Vagina (tissue), 2 donors: ENCODE data around the gene UBE2I.

Experiments
- POLR2AphosphoS5 ChIP-seq, 2 donors: sonication (generic); formaldehyde crosslinking; IDR thresholded peaks; one replicate each; pipeline ENCODE4 v1.9.0; 2017; ENCODE audit warnings: antibody characterized with exemption in 2 of 2, mild to moderate bottlenecking in 2 of 2, low read depth in 1 of 2; ENCODE audit not compliant: insufficient read depth in 1 of 2
- TF ChIP-seq, protein P1 (sequence below), 3 experiments: fragments of 450-650 bp in 2 of 3; fragments of 200-600 bp in 1 of 3; sonication (generic) in 1 of 3; IDR thresholded peaks; one replicate each; pipeline ENCODE4 v1.5.1; 2017 to 2019; ENCODE audit warnings: antibody characterized with exemption in 3 of 3, mild to moderate bottlenecking in 2 of 3, moderate library complexity in 2 of 3

DNA sequence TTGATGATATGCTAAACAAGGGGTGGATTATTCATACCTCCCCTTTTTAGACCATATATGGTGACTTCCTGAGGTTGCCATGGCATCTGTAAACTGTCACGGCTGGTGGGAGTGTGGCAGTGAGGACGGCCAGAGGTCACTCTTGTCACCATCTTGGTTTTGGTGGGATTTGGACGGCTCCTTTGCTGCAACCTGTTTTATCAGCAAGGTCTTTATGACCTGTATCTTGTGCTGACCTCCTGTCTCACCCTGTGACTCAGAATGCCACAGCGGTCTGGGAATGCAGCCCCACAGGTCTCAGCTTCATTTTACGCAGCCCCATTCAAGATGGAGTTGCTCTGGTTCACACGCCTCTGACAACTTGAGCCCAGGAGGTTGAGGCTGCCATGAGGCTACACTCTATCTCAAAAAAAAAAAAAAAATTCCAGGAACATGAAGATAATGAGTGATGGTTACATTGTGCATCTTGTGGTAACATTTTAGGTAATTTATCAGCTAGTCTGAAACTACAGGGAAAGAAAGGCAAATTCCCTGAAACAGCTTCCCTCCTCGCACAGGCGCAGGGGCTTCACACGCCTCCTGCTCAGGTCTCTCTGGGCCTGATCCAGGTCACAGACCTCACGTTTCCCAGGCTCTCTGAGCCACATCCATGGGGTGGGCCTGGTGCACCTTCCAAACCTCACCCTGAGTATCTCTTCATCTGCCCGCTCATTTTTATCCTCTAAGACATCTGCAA, 15.3 kb upstream of the UBE2I start:
- TF ChIP-seq, protein P1, sequence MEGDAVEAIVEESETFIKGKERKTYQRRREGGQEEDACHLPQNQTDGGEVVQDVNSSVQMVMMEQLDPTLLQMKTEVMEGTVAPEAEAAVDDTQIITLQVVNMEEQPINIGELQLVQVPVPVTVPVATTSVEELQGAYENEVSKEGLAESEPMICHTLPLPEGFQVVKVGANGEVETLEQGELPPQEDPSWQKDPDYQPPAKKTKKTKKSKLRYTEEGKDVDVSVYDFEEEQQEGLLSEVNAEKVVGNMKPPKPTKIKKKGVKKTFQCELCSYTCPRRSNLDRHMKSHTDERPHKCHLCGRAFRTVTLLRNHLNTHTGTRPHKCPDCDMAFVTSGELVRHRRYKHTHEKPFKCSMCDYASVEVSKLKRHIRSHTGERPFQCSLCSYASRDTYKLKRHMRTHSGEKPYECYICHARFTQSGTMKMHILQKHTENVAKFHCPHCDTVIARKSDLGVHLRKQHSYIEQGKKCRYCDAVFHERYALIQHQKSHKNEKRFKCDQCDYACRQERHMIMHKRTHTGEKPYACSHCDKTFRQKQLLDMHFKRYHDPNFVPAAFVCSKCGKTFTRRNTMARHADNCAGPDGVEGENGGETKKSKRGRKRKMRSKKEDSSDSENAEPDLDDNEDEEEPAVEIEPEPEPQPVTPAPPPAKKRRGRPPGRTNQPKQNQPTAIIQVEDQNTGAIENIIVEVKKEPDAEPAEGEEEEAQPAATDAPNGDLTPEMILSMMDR (IDR thresholded peaks at IDR 0.05) = no peak
- no peak for TF ChIP-seq POLR2AphosphoS5 (IDR thresholded peaks at IDR 0.05; ENCODE audit: insufficient read depth in 1 of 2, low read depth in 1 of 2)
